Posterior vena cava (tissue), 2 donors: ENCODE data around the gene HNRNPC. TPM values are rescaled to one million over a fixed set of nuclear protein-coding genes. Genes with fewer than 3 reads are reported as not detected.
"Not testable (repeated sequence)": the region's sequence is repeated elsewhere in the genome, so short reads cannot be mapped to it uniquely, and the experiment has no call there.

Experiments
- DNase-seq: peaks from one replicate; pipeline ENCODE4 v3.0.0-alpha.2; 2020; ENCODE audit warnings: low spot score
- intact Hi-C, 2 donors: fragments of 100-400 bp; cut with DNase I; formaldehyde crosslinking; loops; one replicate each; pipeline versions ENCODE4 v1.14.1 to v1.14.2; 2022 to 2023
- total RNA-seq, 2 donors: library from RNA; stranded (reverse); fragmentation: NEBNext Ultra II Directional; extraction: Animal tissue kit (Norgen Biotek cat#: 25700); gene quantifications; one replicate each; pipeline ENCODE4 v1.2.1, GENCODE V29; 2021
- donor health status: DM: yes; HTN: yes; CAD: no.
- donor health status: DM: yes; HTN: yes; CAD: no.

HNRNPC gene
- total RNA-seq, 2 donors from 2014 or later = 239 to 283 TPM

DNA sequence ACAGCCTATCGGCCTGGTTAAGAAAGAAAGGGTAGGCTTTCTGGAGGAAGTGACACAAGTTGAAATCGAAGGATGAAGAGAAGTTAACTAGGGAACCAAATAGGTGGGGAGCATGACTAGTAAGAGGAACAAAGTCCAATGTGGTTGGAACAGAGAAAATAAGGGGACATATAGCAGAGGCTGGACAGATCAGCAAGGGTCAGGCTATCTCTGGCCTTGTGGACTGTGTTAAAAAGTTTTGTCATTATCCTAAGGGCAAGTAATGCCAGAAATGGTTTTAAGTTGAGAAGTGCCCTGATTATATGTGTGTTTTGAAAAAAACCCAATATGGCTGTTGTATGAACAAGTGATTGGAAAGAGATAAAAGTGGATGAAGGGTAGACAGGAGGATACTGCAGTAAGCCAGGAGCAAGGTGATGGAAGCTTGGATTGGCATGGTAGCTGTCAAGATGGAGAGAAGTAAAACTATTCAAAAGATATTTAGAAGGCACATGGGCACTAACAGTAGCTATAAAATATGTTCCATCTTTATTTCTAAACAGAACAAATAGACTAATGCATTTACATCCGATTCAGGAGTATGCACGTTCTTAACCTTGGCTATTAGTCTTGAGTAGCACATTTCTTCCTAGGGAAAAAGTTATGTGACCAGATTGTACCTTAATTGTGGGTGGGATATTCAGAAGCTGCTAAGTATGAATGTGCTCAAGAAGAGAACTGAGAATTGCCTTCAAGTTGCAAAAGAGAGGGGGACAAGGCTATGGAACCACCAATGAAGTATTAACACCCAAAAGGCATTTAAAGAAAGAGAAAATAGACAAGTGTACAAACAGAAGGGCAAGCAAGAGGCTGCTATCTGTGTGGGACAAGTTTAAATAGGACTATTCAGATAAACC is 66.5 kb downstream of the HNRNPC start:
- intact Hi-C loops = no loop called here
- no peak for DNase-seq

DNA sequence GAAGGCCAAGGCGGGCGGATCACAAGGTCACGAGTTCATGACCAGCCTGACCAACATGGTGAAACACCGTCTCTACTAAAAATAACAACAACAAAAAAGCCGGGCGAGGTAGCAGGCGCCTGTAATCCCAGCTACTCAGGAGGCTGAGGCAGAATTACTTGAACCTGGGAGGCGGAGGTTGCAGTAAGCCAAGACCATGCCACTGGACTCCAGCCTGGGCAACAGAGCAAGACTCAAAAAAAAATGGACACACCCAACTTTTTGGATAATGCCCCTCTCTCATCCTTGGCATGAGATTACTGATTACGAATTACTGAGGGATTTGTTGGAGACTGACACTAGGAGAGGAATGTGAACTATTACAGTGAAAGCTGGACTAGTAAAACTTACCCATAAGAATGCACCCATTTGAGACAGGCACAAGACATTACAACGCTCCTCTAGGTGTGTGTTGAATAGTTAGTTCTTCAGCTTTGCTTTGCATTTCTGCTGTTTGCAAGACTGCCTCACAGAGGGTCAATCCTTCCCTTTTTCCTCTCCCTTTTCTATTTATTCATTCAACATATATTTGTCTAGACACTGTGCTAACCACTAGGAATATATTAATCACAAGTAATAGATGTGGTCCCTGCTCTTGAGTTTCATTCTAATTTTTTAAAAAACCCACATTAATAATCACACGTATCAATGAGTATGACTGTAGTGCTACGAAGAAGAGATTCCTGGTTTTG is 67.3 kb downstream of the HNRNPC start:
- DNase-seq = no peak
- intact Hi-C loops = no loop called here

DNA sequence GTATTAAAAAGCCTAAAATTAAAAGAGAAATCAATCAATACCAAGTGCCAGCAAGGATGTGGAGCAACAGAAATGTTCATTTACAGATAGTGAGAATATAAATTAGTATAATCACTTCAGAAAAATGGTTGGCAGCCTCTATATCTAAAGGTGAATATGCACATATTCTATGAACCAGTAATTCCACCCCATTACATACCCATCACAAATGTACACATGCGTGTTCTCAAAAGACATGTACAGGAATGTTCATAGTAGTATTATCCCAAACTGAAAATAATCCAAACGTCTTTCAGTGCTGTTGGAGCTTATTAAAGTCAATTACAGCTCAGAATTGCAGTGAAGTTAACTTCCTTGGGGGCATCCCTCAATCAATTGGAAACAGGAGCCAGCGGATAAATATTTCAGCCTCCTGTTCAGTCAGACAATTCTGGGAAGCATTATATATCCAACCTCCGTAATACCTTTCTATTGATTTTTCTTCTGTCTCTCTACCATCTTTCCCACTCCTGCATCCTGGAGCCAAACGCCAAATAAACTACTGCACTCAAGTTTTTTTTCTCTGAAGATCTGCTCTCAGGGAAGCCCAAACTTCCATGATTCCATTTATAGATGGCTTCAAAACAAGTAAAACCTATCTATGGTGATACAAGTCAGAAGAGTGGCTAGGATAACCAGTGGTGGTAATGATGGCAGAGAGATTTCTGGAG is 68.3 kb downstream of the HNRNPC start:
- DNase-seq = no peak
- intact Hi-C loops = no loop called here

DNA sequence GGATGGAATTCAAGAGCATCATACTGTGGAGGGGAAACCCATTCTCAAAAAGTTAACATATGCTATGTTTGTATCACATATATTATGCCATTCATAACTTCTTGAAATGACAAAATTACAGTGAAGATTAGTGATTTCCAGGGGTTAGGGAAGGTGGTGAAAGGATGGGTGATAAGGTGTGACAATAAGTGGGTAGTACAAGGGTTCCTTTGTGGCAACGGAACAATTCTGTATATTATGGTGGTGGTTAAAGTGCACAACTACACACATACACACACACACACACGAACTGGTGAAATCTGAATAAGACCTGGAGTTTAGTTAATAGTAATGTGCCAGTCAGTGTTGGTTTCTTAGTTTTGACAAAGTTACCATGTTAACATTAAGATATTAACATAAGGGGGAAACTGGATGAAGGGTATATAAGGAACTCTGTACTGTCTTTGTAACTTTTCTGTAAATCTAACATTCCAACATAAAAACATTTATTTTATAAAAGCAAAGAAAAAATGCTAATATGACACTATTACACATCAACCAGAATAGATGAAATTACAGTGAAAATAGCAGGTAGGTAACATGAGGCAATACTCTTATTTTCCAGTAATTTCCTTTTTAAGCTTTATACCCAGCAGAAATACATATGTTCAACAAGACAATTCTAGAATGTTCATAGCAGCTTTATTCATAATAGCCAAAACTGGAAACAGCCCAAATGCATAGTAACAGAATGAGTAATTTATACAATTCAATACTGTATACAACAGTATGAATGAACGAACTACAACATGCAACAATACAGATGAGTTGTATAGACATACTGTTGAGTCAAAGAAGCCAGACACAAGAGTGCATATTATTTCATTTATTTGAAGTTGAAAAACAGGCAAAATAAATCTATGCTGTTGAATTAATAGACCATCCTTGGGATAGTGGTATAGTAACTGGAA is 69.4 kb downstream of the HNRNPC start:
- intact Hi-C loops = no loop called here
- DNase-seq = no peak

DNA sequence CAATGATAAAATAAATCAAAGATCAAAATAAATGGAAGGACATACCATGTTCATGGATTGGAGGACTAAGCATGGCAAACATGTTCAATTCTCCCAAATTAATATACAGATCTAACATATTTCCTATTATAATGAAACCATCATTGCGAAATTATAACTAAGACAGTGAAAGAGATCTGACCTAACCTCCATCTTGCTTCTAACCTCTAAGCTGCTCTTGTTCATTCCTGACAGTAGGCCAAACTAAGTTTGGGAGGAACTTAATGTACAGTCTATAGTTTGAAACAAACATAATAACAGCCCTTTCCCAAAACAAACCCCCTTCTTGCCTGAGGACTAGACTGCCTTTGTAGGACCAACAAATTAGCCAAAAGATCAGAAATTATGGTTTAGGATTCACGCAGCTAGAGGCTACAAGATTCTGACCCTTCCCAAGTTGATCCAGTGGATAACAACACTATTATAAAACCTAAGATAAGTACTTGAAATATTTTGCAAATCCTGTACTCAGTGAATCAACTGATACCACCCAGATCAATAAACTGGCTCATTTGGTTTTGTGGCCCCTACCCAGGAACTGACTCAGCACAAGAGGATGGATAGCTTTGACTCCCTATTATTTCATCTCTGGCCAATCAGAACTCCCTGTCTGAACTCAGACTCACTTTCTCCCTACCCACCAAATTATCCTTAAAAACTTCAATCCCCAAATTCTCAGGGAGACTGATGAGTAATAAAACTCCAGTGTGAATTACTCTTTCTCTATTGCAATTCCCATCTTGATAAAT is 71.6 kb downstream of the HNRNPC start:
- intact Hi-C loops = no loop called here
- no peak for DNase-seq

DNA sequence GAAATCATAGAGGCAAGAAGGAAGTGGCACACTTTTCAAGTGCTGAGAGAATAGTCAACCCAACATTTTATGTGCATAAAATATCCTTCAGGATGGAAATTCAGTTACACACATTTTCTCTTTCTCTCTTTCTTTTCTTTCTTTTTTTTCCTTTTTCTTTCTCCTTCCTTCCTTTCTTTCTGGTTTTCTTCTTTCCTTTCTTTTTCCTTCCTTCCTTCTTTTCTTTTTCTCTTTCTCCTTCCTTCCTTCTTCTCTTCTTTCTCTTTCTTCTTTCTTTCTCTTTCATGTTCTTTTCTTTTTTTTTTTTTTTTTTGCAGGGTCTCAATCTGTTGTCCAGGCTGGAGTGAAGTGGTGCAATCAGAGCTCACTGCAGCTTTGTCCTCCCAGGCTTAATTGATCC is 74.6 kb downstream of the HNRNPC start:
- intact Hi-C loops = no loop called here

DNA sequence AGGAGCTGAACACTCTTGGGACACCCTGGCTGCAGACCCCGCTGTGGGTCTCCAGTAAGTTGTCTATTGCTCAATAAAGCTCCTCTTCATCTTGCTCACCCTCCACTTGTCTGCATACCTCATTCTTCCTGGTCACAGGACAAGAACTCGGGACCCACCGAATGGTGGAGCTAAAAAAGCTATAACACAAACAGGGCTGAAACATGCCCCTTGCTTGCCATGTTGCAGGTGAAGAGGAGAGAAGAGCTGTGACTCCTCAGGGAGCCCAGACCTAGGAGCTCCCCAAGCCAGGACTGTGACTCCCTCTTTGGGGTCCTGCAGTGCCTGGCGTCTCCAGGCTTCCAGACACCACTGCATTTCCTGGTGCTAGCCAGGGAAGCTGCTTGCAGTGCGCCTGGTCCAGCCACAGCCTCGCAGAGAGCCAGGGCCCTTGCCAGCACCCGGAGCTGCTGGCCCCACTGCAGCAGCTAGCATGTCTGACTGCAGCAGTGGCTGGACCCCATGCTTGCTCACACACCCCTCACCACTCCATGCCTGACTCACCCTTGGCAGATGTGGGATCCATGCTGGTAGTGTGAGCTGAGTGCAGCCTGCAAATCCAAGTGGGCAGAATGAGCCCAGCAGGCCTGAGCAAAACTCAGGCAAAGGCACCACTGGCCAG is 76.2 kb downstream of the HNRNPC start:
- intact Hi-C loops = no loop called here
- DNase-seq = peak; percentile 63

More for the DNA sequence above, 74.6 kb downstream of the HNRNPC start:
- no peak for DNase-seq

DNA sequence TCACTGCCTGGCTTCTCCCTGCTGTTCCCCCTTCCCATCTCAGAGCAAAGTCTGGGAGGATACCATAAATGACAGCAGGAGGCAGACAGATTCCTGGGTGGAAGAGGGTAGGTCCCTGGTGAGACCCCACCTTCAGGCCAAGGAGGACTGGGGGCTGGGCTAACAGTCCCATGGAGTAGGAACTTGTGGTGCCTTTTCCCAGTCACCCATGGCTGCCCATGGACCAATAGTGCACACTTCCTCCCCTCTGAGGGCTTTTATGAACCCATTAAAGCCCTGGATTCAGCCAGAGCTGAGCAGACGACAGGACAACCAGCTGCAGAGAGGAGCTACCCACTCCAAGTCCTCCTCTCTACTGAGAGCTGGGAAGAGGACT is 76.8 kb downstream of the HNRNPC start:
- intact Hi-C loops = no loop called here
- DNase-seq = peak; percentile 35

DNA sequence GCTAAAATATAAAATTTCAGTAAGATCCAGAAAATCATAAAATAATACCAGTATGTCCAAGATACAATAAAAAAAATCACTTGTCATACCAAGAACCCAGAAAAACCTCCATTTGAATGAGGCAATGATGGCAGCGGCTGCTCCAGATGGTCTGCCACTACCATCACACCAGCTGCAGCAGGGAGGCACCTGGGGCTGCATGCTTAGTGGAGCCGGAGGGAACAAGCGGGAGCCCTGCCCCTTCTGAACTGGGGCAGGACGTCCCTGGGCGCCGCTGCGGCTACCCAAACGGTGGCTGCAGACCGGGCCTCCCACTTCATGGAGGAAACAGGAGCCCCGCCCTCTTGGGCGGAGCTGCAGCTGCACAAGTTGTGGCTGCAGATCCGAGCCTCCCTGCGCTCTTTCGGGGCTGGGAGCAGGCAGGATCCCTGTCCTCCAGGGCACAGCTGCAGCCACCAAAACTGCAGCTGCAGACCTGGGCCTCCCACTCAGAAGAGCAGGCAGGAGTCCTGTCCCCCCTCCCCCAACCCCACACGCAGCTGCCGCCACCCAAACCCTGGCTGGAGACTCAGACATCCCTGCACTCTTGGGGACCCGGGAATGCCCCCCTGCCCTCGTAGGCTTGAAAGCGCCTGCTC is 77.3 kb downstream of the HNRNPC start:
- intact Hi-C loops = no loop called here
- DNase-seq = peak; percentile 87

DNA sequence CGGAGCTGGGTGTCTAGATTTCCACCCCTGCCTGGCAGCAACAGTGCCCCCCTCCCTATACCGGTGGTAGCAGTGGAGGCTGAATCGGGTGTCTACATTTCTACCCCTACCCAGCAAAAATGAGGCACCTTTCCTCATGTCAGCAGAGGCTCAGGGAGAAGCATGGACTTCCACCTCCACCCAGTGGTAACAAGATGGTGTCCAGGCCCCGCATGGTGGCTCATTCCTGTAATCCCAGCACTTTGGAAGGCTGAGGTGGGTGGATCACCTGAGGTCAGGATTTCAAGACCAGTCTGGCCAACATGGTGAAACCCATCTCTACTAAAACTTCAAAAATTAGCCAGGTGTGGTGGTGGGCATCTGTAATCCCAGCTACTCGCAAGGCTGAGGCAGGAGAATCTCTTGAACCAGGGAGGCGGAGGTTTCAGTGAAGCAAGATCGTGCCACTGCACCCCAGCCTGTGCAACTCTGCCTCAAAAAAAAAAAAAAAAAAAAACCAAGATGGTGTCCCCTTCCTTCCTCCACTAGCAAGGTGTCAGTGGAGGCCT is 77.9 kb downstream of the HNRNPC start:
- intact Hi-C loops = no loop called here
- peak; percentile 31 for DNase-seq

DNA sequence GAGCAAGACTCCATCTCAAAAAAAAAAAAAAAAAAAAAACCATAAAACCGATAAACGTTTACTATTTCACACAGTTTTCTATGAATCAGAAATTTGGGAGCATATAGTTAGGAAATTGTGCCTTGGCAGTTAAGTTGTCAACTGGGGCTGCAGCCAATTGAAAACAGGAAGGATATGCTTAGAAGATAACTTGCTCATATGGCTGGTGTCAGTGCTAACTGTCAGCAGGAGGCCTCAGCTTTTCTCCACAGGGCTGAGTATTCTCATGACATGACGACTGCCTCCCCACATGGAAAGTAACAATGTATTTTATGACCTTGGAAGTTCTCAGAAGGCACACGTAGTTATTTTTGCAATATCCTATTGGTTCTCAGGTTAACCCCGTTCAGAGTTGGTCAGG is 83.8 kb downstream of the HNRNPC start:
- intact Hi-C loops = no loop called here

DNA sequence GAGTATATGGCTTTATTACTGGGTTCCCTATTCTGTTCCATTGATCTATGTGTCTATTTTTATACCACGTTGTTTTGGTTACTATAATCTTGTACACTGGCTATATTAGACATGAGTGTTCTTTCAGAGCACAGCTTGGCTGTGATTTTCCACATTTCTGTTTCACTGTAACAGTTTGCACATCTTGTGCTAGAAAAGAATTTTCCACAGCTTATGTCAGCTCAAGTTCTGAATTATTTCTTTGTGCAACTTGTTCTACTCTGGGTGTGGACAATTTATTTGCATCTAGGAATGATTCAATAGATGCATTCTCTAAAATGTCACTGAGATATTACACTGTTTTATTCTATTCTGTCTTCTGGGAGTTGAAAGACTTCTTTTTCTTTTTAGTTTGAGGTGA is 85.0 kb downstream of the HNRNPC start:
- intact Hi-C loops = no loop called here

More for the DNA sequence above, 83.8 kb downstream of the HNRNPC start:
- DNase-seq = no peak

DNA sequence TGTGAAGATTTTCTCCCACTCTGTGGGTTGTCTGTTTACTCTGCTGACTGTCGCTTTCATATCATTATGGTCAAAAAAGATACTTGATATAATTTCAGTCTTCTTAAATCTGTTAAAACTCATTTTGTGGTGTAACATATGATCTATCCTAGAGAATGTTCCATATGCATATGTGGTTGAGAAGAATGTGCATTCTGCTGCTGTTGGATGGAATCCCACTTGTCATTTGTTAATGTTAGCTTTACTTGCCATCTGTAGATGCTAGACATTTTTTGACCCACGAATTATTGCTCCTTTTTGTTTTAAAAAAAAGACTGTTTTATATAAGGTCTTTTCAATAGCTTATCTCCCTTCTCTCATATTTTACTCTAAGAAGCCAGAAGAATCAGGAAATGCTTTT is 87.1 kb downstream of the HNRNPC start:
- intact Hi-C loops = no loop called here
- no peak for DNase-seq

More for the DNA sequence above, 85.0 kb downstream of the HNRNPC start:
- DNase-seq = no peak

DNA sequence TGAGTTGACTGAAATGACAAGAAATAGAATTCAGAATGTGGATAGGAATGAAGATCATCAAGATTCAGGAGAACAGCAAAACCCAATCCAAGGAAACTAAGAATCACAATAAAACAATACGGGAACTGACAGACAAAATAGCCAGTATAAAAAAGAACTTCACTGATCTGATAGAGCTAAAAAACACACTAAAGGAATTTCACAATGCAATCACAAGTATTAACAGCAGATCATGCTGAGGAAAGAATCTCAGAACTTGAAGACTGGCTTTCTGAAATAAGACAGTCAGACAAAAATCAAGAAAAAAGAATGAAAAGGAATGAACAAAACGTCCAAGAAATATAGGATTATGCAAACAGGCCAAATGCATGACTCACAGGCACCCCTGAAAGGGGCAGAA is 98.1 kb downstream of the HNRNPC start:
- intact Hi-C loops = no loop called here
- no peak for DNase-seq

DNA sequence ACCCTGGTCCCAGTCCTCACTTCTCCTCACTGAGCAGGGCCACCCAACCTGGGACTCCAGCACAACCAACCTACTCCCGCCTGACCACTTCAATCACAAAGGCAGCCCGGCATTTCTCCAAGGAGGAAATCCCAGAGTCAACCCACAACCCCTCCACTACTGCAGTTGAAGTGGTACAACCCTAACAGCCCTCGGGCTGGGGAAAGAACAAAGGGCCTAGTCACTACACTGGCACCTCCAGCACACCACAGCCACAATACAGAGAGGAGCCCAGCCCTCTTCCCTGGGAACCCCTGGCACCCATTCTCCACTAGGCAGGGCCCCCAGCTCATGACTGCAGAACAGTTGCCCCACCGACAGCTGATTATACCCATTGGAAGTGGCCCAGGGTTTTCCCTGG is 99.7 kb downstream of the HNRNPC start:
- no peak for DNase-seq
- intact Hi-C loops = no loop called here

DNA sequence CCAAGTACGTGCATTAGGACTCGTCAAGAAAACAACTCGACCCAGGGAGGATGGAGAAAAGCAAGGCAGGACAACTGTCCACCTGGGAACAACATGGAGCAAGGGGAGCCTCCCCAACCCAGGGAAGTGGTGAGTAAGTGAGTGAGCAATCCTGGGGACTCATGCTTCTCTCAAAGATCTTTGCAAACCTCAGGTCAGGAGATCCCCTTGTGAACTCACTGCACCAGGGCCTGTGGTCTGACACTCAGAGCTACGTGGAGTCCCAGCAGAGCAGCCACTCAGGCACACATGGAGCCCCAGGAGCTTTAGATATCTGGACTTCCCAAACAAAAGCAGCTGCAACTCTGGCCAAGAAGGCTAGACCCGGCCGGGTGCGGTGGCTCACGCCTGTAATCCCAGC is 101.2 kb downstream of the HNRNPC start:
- DNase-seq = no peak
- intact Hi-C loops = no loop called here

DNA sequence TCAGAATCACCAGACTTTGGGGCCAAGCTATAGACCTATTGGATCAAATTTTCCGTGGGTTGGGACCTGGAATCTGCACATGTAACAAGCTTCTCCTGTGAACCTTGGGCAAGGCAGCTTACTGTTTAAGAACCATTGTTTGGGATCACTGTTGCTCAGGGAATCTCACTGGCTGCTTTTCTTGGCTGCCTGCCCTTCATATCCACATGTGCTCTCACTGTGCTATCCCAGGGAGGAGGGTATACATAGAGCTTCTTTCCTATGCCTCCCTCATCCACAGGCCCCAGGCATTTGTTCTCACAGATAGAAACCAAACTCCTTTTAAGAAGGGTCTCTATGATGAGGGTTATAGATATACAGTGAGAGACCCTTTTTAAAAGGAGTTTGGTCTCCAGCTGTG is 103.6 kb downstream of the HNRNPC start:
- DNase-seq, intact Hi-C loops: not testable (repeated sequence)
